SIG-M5 treated with dmso at 0.1 percent for 504 hours (cell line): ENCODE data around the gene MSANTD2.

Experiments used
- DNase-seq: peaks from one replicate; lab custom pipeline; 2025; ENCODE audit not compliant: unreplicated experiment; lab: John Stamatoyannopoulos, UW

The MSANTD2 gene

DNA sequence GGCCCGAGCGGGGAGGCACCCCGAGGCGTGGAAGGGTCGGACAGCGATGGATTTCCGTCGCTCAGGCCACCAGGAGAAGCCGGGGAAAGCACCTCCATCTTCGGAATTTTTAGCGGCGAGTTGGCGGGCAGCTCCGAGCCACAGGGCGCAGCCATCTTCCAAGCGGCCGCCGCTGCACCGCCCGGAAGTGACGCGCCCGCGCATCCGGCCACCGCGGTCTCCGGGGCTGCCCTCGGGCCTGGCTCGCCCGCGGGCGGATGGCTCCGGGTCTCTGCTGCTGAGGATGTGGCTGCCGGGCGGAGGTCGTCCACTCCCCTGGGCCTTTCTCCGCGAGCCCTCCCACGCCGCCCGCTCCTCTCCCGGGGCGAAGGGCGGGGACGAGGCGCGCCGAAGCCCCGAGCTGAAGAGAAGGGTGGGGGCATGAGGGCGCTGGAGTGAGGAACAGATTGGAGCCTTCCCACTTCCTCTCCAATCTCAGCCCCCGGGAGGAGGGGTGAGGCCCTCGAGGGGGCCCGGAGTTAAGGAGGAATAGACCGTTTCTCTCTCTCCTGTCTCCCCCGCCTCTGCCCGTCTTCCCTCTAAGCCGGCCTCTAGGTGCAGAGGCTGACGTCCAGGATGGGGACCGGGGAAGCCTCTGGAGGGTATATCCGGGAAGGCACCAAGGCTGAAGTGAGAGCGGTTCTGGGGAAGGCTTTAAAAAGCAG lies at the start of gene MSANTD2:
Gene MSANTD2 (minus strand): TSS at position 181 of the 704 bp plus-strand sequence. CDS start 26 bp downstream, at position 155.
- peak; percentile 49 for DNase-seq

DNA sequence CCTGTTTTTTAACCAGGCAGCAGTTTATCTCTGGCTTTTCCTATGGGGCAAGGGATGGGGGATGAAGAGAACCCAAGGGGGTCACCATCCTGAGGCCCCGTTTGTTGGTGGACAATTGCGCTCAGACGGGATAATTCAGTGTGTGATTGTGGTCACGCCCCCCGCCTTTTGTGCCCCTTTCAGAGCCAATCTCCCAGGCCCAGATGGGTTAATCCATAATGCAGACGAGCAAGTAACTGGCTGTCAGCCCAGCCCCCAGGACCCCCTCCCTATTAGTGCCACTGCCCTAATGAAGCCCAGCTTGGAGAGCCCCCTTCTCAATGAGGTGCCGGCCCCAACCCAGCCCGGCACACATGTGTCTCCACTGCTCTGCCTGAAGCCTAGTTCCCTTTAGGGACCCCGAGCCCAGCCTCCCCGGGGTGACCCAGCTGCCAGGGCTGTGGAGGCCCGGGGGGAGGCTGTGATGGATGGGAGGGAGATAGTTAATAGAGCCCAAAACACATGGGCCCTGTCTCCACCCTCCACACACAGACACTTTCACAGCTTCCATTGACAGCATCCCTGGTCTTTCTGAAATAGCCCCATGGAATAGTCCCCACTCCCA lies 46.0 kb upstream of the MSANTD2 start:
- DNase-seq: no peak

DNA sequence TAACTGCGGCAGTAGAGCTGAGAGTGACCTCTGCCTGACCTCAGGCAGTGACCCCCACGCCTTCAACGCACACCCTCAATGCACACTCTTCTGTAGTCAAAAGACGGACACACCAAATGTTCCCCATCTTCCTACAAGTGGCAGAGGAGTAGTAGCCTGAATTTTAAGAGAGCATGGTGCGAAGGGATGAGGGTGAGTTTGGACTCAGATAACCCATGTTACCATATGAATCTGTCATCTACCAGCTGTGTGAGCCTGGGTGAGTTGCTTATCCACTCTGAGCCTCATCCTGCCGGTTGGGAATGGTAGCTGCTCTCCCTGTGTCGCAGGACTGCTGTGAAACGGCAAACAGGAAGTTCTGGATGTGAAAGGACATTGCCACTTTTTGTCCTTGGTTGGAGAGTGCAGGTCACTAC lies 44.5 kb upstream of the MSANTD2 start:
- DNase-seq: no peak

DNA sequence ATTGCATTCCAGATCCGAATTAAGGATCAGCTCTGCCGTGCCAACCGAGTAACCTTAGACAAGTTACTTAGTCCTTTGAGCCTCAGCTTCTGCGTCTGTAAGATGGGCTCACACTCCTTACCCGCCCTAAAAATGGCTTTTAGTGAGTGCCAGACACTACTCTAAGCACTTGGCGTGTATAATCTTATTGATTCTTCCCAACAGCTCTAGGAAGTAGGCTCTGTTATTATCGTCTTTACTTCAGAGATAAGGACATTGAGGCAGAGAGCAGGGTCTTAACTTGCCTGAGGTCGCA lies 43.4 kb upstream of the MSANTD2 start:
- DNase-seq: no peak

DNA sequence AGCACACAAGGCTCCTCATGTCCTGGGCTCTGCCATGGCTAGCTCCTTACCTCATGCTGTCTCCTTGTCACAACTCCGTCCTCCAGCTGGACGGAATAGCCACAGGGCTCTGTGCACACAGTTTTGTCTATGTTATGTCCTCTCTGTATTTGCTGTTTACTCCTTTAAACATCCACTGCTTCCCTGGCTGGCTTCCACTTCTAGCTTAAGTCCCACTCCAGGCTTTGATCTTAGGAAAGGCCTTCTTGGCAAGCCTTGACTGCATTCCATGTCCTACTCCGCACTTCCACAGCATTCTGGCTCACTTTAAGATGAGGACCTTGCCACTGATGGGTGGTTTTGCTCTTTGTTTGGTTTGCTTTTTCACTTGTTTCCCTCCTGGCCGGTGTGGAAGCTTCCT lies 42.1 kb upstream of the MSANTD2 start:
- no peak for DNase-seq

DNA sequence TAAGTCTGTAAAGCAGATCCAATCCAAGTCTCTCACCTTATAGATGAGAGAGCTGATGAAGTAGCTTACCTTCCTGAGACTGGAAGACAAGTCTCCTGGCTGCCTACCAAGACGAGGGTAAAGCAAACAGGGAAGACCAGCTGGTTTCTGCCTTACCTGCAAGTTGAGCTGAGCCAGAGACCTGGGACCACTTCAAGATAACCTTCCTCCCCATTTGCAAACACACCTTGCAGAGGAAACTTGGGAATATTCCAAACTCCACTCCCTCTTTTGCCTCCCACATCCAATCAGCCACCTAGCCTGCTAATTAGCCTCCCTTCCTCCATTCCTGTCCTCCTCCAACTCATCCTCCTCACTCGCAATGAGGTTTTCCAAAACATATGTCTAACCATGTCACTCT lies 41.6 kb upstream of the MSANTD2 start:
- DNase-seq: no peak

DNA sequence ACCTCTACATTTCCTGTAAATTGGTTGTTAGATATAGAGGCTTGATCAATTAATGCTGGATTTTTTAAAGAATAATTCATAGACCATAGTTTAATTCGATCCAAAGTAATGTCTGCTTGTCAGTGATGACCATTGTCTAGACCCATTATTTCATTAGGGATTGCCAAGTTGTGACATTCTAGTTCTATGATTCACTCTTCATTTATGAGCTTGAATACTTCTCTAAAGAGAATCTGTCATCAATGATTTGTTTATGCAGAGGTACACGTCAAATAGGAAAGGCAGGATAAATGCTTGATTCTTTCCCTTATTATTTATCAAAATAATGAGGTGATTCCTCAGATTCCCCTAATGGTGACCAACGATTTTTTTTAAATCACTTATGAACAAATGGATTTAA lies 41.0 kb upstream of the MSANTD2 start:
- DNase-seq: no peak

DNA sequence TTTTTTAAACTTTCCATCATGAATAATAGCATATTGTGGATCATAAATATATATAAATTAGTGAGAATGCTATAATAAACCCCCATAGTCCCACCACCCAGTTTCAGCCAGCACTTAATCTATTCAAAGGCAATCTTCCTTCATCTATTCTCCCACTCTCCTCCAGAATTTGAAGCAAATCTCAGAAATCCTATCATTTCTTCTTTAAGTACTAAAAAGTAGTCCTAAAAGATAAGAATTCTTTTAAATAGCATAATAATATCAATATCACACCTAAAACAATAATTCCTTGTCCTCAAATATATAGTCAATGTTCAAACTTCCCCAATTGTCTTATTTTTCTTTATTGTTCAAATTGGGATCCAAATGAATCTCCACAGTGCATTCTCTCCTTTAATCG lies 40.5 kb upstream of the MSANTD2 start:
- no peak for DNase-seq

DNA sequence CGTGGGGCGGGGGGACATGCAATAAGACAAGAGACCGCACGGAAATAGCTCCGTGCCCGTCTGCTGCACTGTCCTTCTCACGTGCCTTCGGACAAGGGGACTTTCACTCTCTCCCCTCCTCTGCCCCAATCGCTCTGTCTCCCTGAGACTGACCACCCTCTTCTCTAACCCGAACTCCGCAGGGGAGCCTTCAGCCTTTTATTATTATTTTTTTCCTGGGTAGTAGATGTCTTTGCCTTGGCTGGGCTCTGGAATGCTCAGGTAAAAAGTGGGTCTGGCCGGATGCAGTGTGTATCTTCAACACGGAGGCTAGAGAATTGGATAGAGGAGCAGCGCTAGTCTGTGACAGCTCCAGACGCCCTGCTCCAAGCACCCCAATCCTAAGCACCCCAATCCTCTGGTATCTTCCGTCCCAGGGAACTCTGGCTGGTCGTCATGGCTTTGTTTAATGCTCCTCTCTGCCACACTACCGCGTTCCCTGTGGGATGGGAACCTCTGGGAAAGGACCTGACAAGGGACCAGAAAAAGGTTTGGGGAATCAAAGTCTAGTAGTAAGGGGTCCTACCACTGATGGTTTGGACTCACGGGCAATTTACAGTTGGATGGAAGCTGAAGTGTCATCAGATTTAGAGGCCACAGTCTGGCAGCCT lies 39.9 kb upstream of the MSANTD2 start:
- DNase-seq: no peak

DNA sequence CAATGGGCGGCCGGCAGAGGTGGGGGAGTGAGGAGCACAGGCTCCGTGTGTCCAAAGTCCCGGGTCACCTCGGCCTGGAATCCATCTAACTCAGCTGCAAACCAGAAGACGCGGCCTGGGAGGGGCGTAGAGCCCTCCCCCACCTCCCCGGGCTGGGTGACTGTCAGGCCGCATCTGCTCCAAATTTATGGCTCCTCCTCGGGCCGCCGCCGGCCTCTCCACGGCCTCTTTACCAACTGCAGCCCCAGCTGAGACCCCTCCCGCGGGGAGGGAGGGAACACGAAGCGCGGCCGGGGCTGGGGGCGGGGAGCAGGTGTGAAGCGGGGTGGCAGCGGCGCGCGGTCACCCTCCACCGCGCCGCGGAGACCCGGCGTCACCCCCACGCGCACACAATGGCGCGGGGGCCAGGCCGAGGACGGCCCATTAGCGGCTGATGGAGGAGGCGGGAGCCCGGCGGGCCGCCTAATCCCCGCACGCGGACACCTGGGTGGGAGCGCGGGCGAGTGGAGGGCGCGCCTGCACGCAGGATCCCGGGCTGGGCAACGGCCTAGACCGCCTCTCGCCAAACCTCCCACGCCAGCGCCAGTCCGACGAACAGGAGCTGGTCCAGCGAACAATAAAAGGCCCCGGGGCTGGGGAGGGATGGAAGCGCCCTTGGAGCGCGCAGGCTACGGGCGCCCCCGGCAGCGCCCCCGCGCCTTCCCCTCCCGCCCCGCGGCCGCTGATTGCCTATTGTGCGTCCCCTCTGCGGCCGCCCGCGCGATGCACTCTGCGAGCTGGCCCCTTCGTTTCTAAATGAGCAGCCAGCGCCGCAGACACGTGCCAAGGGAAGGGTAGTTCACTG lies 39.1 kb upstream of the MSANTD2 start:
- DNase-seq: no peak

DNA sequence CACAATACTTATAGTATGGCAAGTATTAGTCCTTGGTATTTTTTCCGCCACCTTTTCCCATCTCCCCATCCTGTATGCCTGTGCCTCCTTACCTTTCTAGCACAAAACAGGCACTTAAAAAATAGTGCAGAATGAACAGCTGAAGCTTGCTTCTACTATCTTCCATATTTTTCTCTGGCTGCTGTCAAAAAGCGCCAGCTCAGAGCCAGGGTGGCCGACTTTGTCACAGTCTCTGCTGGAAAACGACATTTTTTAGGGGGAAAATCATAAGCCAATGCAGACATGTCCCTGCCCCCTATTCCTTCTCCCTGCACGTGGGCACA lies 38.6 kb upstream of the MSANTD2 start:
- no peak for DNase-seq

DNA sequence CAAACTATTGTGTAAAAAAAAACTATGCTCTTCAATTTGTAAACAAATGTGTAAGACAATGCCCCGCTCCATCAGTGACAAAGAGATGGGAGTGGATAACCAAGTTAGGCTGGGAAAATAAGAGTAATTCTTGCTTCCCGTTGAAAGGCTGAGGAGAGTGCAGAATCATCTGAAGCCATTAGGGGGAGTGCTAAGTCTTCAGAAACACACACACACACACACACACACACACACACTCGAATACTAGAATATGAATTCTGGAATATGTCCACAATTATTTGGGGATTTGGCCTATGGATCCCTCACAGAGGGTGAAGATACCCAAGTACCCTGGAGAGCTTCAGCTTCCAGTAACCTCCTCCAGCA lies 37.3 kb upstream of the MSANTD2 start:
- DNase-seq: peak; percentile 59

DNA sequence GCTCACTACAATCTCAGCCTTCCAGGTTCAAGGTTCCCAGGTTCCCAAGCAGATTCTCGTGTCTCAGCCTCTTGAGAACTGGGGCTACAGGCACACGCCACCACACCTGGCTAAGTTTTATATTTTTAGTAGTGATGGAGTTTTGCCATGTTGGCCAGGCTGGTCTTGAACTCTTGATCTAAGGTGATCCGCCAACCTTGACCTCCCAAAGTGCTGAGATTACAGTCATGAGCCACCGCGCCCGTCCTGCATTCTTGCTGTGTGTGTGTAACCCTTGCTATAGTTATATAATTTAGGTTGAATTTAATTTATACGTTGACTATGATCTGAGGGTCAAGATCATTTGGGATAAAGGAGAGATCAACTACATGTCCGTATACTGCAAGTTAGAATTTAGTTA lies 35.7 kb upstream of the MSANTD2 start:
- no peak for DNase-seq

DNA sequence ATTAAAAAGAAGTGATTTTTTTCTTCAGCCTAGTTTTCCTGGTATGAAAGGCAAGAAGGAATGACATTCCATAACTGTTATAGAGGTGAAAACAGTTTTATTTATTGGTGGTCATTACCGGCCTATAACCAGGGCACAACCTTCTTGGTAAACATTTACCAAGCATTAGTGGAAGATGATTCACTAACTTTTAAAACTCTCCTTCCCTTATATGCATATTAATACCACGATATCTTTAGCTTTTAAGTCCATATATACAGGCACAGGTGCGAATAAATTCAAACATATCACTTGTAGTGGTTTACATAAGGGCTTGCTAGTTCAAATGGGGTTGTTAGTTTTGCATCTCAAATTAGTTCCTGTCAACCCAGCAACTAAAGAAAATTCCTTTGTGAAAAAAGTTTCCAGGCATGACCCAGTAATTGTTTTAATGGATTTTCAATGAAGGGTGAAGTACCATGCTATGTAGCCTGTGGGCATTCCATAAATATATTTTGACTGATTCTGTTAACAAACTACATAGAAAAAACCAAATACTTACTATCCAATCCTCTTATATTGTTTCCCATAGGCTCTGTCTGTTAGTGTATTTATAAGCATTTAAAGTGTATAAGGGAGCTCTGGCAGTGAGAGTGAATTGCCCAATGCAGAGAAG lies 34.4 kb upstream of the MSANTD2 start:
- no peak for DNase-seq

DNA sequence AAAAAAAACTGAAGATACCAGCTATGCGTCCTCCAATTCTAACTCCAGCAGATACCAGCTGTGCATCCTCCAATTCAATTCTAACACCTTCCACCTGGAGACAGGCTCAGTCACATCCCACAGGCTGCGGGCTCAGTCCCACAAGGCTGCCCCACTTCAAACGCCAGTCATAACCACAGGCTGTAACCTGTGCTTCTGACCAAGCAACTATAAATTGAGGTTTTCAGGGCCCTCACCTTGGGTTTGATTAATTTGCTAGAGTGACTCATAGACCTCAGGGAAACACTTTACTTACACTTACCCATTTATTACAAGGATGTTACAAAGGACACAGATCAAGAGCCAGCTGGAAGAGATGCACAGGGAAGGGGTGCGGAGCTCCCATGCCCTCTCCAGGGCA lies 32.4 kb upstream of the MSANTD2 start:
- no peak for DNase-seq

DNA sequence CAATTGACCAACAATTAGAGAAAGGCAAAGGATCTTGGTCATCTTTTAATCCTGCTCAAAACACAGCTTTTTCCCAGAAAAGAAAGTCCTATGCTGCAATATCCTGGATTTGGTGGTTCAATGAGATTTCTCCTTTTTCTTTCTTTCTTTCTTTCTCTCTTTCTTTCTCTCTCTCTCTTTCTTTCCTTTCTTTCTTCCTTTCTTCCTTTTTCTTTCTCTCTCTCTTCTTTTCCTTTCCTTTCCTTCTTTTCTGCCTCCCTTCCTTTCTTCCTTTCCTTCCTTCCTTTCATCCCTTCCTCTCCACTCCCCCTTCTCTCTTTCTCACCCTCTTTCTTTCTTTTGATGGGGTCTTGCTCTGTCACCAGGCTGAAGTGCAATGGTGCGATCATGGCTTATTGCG lies 31.7 kb upstream of the MSANTD2 start:
- DNase-seq: no peak

DNA sequence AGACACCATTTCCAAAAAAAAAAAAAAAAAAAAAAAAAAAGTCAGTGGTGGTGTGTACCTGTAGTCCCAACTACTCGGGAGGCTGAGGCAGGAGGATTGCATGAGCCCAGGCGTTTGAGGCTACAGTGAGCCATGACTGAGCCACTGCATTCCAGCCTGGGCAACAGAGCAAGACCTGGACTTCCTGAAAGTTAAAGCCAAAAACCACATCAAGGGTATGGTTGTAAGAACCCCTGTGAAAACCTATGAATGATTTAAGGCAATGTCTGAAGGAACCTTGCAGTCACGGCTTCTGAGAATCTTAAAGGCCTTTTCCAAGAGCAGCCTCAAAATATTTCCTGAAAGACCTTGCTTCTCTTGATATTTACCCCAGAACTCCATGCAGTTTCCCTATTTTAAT lies 30.5 kb upstream of the MSANTD2 start:
- no peak for DNase-seq

DNA sequence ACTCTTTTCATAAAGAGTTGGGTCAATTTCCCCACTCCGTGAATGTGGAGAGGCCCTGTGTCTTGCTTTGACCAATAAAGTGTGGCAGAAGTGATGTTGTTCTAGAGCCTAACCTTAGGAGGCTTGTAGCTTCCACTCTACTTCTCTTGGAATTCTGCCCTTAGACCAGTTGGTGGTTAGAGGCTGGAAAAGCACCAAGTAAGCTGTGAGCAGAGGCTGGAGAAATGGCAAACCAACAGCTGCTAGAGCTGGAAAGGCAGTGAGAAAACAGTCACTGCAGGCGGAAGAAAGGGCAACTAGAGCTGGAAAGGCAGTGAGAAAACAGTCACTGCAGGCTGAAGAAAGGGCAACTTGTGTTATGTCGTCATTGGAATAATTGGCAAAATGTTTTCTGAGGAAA lies 29.8 kb upstream of the MSANTD2 start:
- no peak for DNase-seq

DNA sequence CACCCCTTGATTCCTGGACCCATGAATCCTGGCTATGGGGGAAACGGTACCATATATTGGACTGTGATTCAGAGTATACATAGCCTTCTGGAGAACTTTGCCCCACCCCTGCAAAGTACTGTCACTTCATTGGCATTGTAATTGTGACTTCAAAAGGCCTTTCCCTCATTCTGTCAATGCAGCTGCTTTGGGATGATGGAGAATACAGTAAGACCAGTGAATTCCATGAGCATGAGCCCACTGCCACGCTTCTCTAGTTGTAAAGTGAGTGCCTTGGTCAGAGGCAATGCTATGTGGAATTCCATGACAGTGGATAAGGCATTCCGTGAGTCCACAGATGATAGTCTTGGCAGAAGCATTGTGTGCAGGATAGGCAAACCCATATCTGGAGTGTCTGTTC lies 25.7 kb upstream of the MSANTD2 start:
- DNase-seq: no peak

DNA sequence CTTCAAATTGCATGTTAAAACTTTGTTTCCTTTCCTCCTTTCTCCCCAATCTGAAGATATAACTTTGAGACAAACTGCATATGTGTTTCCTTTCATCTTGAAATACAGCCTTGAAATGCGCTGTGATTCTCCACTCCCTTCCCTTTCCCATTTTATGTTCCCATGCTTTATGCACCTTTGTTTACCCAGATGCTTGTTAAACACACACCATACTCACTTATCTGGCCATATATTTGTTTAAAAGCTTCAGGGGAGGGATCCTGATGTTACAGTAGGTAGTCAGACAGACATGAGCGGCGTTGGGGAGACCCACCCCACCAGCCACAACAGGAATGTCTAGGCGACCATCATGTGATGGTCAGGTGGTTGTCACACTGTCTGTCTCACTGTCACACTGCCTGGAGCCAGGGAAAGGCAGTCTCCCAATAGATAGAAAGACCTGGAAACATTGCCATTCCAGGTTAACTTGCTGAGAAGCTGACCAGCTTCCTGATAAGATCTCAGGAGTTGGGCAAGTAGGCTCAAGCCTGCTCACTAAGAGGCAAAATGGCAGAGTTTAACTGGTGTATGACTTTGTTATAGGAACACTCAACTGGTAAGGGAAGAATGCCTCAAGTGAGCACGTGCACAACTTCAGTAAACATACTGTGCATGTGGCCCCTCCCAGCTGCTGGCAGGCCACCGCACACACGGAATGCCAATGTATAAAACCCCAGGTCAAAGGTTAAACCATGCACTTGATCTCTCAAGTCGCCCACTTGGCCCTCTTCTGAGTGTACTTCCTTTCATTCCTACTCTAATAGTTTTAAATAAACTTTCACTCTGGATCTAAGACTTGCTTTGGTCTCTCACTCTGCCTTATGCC lies 23.5 kb upstream of the MSANTD2 start:
- DNase-seq: no peak
